ENCODE measurements around the gene PCDH15.

The PCDH15 gene

DNA sequence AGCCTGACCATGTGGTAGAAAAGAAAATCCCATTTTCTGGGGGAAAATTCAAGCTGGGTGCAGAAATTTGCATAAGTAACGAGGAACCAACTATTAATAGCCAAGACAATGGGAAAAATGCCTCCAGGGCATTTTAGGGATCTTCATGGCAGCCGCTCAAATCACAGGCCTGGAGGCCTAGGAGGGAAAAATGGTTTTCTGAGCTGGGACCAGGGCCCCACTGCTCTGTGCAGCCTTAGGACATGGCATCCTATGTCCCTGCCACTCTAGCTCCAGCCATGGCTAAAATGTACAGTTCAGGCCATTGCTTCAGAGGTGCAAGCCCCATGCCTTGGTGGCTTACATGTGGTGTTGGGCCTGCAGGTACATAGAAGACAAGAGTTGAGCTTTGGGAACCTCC lies 459.0 kb downstream of the PCDH15 start:
- DNase-seq = no peak

DNA sequence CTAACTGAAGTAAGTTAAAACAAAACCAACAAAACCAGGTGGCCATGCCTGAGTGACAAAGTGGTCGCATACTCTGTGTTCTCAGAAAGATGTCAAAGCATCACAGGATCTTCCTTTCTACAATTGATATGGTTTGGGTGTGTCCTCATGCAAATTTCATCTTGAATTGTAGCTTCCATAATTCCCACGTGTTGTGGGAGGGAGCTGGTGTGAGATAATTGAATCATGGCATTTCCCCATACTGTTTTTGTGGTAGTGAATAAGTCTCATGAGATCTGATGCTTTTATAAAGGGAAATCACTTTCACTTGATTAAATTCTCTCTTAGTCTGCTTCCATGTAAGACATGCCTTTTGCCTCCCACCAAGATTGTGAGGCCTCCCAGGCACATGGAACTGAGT lies 465.7 kb downstream of the PCDH15 start:
- no peak for DNase-seq

- DNase-seq = no peak
Observed at GRCh38 chr10:54319341-54319740, 481.7 kb downstream of the PCDH15 start.

DNA sequence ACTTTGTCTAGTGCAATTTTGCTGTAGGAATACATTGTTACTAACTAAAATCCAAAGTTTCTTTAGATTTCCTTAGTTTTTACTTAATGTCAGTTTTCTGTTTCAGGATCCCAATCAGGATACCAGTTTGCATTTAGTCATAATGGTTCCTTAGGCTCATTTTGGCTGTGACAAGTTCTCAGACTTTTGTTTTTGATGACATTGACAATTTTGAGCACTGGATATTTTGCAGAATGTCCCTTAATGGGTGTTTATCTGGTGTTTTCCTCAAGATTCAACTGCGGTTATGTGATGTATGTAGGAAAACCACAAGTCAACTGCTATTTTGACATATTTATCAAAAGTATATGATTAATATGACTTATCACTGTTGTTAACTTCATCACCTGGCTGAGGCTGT lies 482.6 kb downstream of the PCDH15 start:
- DNase-seq = no peak

- DNase-seq = no peak
Observed at GRCh38 chr10:54314430-54314829, 486.6 kb downstream of the PCDH15 start.

GRCh38 chr10:54284526-54285193 lies 516.4 kb downstream of the PCDH15 start:
- DNase-seq = no peak

GRCh38 chr10:54282012-54282411 lies 519.0 kb downstream of the PCDH15 start:
- no peak for DNase-seq

DNA sequence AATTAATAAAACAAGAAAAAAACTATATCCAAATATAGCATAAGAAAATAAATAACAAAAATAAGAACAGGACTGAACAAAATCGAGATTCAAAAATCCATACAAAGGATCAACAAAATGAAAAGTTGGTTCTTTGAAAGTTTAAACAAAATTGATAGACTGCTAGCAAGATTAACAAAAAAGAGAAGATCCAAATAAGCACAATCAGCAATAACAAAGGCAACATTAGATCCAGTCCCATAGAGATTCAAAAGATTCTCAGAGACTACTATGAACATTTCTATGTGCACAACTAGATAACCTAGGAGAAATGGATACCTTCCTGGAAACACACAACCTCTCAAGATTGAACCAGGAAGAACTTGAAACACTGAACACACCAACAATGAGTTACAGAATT lies 534.6 kb downstream of the PCDH15 start:
- DNase-seq = no peak

- DNase-seq = no peak
Observed at GRCh38 chr10:54262726-54263125, 538.3 kb downstream of the PCDH15 start.

DNA sequence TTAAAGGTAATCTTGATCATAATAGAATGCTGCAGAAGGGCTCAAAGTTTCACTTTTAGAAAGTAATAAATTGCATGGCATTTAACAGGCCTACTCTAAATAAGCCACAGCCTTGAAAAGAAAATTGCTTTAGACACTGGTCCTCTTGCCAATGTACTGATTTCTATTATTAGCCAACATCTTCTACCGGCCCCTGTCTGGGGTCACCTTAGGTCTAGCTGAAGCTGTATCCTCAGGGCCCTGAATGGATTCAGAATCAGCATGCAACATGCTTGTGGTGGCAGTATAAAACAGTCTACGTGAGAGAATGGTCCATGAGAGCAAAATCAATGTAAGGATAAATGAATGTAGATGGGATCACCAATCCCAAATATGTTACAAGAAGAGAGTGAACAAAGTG lies 541.9 kb downstream of the PCDH15 start:
- no peak for DNase-seq

- no peak for DNase-seq
Observed at GRCh38 chr10:54234832-54235231, 566.2 kb downstream of the PCDH15 start.

- DNase-seq = no peak
Observed at GRCh38 chr10:54203401-54203800, 597.6 kb downstream of the PCDH15 start.

- DNase-seq = no peak
Observed at GRCh38 chr10:54198051-54198450, 603.0 kb downstream of the PCDH15 start.

GRCh38 chr10:54194806-54195205 lies 606.2 kb downstream of the PCDH15 start:
- DNase-seq = no peak

DNA sequence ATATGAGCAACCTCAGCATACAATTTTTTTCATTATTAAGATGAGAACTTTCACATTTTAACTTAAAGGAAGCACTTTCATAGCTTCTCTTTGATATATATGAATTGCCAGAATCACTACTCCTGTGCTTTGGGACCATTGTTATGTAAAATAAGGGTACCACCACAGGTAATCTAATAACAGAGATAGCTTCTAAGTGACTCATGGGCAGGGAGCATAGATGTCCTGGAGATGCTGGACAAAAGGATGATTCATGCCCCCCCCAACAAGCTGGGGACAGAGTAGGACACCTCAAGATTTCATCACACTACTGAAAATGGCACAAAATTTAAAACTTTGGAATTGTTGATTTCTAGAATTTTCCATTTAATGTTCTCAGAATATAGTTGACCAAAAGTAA lies 641.1 kb downstream of the PCDH15 start:
- DNase-seq = no peak

DNA sequence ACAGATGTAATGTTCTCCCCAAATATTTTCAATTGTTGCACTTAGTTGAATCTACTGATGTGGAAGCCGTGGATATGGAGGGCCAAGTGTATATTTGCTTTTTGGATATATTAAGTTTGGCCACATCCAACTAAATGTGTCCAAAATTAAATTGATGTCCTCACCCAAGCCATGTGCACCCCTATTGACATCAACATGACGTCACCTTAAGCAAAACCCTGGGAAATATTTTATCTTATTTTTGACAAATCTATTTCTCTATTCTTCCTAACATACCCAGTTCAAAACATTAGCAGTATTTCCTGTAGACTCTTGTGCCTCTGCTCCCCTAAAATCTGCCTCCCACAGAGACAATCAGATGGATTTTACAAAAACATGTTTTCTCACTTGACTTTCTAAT lies 652.5 kb downstream of the PCDH15 start:
- DNase-seq = no peak

- DNase-seq = no peak
Observed at GRCh38 chr10:54139819-54140428, 661.1 kb downstream of the PCDH15 start.

DNA sequence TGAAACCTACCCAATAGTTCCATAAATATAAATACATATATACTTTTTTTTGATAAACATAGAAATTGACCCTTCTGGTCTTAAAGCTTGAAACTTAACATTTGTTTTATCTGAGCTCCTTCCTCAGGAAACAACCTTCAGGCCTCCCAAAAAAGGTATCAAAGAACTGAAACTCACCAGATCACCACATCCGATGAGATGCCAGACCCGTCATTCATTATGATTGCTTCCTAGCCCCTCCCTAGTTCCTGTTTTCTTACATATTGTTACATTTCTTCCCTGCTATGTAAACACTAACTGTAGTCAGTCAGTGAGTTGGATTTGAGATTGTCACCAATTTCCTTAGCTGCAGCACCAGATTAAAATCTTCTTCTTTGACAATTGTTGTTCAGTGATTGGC lies 663.6 kb downstream of the PCDH15 start:
- no peak for DNase-seq

DNA sequence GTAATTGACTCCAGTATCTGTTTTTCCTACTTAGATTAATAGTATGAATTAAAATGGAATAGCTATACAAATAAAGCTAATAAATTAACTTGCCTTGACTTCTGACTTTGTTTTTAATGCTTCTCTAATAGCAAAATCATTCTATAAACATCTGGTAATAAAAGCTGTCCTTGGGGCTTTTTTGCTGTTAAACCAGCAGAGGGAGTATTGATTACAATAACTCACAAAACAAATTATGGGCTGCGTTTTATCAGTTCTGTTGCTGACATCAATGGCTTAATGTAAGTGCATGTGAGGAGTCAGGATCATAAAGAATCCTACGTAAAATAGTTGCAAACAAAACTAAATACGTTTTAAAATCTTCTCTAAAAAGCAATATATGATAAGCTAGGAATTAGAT lies 667.8 kb downstream of the PCDH15 start:
- DNase-seq = no peak

DNA sequence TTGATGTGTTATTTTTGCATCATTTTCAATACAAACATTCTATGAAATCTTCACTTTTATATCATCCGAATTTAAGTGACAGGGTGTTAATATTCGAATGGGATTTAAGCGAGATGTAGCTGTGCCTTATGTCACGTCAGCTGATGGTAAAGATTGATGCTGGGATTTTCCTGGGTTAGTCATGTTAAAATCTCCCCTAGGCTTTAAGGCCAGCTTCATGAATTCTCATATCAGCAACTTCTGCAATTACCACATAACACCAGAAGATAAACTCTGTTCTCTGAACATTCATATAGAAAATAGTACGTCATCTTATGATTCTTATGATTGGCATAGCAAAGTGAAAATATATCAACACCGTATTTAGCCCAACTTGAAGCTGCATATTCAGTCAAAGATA lies 669.2 kb downstream of the PCDH15 start:
- DNase-seq = no peak

- DNase-seq = no peak
Observed at GRCh38 chr10:54130394-54130793, 670.6 kb downstream of the PCDH15 start.

DNA sequence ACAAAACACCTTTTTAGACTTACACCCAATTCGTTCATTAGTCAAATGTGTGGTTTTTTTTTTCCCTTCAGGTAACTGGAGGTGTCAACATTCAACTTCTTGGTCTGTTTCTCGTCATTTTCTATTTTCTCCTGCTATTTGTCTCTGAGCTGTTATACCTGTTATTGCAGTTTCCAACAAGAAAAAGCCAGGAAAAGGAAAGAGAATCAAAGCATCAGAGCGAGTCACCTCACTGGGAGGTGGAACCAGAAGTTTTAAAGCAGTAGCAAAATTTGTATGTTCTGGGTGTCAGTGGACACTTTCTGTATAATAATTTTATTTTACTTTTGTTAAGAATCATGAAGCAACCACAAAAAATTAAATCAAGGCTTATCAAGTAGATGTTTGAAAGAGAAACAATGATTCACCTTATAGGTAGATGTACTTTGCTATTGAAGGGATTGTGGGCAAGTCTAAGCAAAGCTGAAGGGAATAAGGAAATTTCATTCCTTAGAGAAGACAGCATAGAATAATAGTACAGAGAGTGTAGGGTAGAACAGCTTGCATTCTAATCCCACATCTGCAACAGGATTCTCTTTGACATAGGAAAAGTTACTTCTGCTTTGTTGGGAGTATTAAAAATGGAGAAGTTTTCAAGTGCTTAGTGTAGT lies 675.8 kb downstream of the PCDH15 start:
- no peak for DNase-seq

DNA sequence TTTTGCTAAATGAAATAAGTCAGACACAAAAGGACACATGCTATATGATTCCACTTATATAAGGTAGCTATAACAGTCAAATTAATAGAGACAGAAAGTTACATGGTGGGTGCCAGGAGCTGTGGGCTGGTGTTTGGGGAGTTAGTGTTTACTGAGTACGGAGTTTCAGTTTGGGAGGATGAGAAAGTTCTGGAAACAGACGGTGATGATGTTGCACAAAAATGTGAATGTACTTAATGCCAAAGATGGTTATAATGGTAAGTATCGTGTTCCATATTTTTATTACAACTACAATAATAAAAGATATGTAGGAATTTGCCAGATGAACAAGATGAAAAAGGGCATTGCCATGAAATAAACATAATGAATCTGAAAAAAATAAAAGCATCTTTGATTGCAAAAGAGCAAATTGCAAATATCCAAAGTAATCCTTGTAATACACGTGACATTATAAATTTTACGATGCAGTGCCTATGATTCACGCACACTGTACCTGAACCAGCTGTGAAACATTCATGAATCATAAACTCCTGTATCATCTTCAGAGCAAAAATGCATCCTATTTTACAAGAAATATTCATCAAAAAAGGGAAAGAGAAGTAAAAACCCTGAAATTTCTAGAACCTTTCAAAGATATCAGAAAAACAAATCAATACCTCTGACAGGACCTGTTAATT lies 676.7 kb downstream of the PCDH15 start:
- DNase-seq = no peak

DNA sequence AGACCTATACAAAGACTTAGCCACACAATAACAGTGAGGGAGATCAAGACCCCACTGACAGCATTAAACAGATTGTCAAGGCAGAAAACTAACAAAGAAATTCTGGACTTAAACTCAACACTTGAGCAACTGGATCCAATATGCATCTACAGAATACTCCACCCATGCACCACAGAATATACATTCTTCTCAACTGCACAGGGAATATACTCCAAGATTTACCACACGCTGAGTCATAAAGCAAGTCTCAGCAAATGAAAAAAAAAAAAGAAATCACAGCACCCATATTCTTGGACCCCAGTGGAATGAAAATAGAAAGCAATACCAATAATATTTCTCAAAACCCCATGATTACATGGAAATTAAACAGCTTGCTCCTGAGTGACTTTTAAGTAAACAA lies 680.2 kb downstream of the PCDH15 start:
- DNase-seq = no peak
